ENCODE measurements around the gene SPEM3.

SPEM3 gene

DNA sequence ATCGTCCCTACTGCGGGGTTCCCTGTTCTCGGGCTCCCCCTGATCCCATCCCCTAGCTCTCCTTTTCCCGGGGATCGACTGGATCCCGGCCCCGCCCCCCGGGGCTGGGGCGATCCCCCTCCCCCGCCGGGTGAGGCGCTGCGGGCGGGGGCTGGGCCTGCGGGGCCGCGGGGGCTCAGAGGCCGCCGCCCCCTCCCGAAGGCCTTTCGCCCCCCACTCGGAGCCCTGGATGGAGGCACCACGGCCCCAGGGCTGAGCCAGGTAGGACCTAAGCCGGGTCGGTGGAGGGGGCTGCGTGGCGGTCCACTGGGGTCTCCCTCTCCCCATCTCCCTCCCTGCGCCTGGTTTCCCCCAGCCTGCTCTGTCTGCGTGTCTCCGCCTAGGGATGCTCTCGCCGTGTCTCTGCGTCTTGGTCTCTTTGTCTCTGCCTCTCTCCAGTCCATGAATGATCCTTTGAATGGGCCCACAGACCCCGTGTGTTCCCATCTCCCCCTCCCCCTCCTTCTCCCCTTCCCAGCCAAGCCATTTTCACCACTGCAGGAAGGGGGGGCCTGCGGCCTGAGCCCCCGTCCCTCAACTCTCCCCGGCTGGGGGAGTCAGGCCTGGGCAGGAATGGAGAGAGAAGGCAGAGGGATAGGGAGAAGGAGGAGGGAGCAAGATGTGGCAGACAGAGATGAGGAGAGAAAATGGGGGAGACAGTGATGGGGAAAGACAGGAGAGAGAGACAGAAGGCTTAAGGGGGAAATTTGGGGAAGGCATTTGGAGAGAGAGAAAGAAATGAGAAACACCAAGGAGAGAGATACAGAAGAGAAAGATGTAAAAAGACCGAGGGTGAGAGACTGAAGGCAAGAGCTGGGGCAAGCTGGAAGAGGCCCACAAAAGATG, 23.1 kb upstream of the SPEM3 start:
- Histone ChIP-seq H3K4me3 (replicated peaks; ENCODE audit: insufficient read depth, low read length) (no peak overlapping the region), H3K27me3 (ENCODE audit: insufficient read depth, poor library complexity, severe bottlenecking) (peaks cover 2% of the 10 kb centered on the region), H3K27ac (replicated peaks) (no peak overlapping the region)
- no peak for DNase-seq (ENCODE audit: low read depth in 1 of 2, low spot score in 1 of 2)
- TF ChIP-seq SPI1 (IDR thresholded peaks at IDR 0.05; ENCODE audit: borderline replicate concordance, low read depth) (no peak), GABPA (IDR thresholded peaks at IDR 0.05; ENCODE audit: low read depth) (no peak), POLR2AphosphoS5 (IDR thresholded peaks at IDR 0.05; ENCODE audit: low read depth) (no peak)
- TF ChIP-seq, protein P1, sequence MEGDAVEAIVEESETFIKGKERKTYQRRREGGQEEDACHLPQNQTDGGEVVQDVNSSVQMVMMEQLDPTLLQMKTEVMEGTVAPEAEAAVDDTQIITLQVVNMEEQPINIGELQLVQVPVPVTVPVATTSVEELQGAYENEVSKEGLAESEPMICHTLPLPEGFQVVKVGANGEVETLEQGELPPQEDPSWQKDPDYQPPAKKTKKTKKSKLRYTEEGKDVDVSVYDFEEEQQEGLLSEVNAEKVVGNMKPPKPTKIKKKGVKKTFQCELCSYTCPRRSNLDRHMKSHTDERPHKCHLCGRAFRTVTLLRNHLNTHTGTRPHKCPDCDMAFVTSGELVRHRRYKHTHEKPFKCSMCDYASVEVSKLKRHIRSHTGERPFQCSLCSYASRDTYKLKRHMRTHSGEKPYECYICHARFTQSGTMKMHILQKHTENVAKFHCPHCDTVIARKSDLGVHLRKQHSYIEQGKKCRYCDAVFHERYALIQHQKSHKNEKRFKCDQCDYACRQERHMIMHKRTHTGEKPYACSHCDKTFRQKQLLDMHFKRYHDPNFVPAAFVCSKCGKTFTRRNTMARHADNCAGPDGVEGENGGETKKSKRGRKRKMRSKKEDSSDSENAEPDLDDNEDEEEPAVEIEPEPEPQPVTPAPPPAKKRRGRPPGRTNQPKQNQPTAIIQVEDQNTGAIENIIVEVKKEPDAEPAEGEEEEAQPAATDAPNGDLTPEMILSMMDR (IDR thresholded peaks at IDR 0.05; ENCODE audit: insufficient read depth, low read length): no peak
- TF ChIP-seq, protein P2, sequence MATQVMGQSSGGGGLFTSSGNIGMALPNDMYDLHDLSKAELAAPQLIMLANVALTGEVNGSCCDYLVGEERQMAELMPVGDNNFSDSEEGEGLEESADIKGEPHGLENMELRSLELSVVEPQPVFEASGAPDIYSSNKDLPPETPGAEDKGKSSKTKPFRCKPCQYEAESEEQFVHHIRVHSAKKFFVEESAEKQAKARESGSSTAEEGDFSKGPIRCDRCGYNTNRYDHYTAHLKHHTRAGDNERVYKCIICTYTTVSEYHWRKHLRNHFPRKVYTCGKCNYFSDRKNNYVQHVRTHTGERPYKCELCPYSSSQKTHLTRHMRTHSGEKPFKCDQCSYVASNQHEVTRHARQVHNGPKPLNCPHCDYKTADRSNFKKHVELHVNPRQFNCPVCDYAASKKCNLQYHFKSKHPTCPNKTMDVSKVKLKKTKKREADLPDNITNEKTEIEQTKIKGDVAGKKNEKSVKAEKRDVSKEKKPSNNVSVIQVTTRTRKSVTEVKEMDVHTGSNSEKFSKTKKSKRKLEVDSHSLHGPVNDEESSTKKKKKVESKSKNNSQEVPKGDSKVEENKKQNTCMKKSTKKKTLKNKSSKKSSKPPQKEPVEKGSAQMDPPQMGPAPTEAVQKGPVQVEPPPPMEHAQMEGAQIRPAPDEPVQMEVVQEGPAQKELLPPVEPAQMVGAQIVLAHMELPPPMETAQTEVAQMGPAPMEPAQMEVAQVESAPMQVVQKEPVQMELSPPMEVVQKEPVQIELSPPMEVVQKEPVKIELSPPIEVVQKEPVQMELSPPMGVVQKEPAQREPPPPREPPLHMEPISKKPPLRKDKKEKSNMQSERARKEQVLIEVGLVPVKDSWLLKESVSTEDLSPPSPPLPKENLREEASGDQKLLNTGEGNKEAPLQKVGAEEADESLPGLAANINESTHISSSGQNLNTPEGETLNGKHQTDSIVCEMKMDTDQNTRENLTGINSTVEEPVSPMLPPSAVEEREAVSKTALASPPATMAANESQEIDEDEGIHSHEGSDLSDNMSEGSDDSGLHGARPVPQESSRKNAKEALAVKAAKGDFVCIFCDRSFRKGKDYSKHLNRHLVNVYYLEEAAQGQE (IDR thresholded peaks at IDR 0.05; ENCODE audit: insufficient replicate concordance, low read depth): no peak

DNA sequence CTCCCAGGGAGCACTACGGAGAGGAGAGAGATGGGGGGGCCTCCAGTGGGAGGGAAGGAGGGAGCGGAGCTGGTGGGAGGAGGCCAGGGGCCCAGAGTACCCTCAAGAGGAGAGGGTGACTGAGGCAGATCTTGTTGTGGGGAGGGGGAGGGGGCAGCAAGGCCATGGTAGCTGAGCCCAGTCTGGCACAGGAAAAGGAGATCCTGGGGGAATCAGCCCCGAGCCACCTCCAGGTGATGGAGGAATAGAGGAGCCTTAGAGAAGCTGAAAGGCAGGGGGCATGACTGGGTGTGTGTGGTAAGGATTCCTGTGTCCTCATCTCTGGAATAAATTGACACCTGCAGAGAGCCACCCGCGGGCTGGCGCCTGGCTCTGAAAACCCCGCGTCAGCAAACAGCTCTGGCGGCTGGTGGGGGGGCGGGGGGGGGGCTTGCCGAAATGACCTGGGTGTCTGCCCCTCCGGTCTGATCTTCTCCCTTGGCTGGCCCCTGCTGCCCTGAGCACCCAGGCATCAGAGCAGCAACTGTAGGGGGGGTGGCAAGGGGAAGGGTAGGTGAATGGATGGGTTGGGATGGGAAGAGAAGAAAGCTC, 22.3 kb upstream of the SPEM3 start:
- TF ChIP-seq, protein P2 (IDR thresholded peaks at IDR 0.05; ENCODE audit: insufficient replicate concordance, low read depth): no peak
- TF ChIP-seq POLR2AphosphoS5 (IDR thresholded peaks at IDR 0.05; ENCODE audit: low read depth) (no peak), SPI1 (IDR thresholded peaks at IDR 0.05; ENCODE audit: borderline replicate concordance, low read depth) (no peak), GABPA (IDR thresholded peaks at IDR 0.05; ENCODE audit: low read depth) (no peak)
- TF ChIP-seq, protein P1 (IDR thresholded peaks at IDR 0.05; ENCODE audit: insufficient read depth, low read length): no peak
- DNase-seq (ENCODE audit: low read depth in 1 of 2, low spot score in 1 of 2): no peak
- Histone ChIP-seq H3K4me3 (replicated peaks; ENCODE audit: insufficient read depth, low read length) (no peak overlapping the region), H3K27me3 (ENCODE audit: insufficient read depth, poor library complexity, severe bottlenecking) (peaks cover 2% of the 10 kb centered on the region), H3K27ac (replicated peaks) (no peak overlapping the region)

DNA sequence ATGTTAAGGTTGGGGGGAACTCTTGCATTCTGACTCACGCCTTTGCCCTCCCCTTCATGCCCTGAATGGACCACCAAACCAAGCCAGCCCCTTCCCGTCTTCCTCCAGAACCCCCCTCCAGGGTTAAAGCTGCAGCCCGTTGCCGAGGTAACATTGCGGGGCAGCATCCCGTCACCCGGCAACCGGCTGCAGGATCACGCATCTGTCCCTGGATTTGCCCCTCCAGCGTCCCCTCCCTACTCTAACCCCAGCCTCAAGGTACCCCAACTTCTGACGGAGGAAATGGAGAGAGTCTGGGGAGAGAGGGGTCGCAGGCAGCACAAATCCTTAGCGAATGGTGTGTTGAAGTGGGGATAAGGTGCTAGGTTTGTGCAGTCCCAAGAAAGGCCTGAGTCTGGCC, 21.6 kb upstream of the SPEM3 start:
- H3K4me3 ChIP-seq (replicated peaks; ENCODE audit: insufficient read depth, low read length): no peak overlapping the region

More for the DNA sequence above, 21.6 kb upstream of the SPEM3 start:
- no peak for DNase-seq (ENCODE audit: low read depth in 1 of 2, low spot score in 1 of 2)
- Histone ChIP-seq H3K27me3 (ENCODE audit: insufficient read depth, poor library complexity, severe bottlenecking) (peaks cover 2% of the 10 kb centered on the region), H3K27ac (replicated peaks) (no peak overlapping the region)
- TF ChIP-seq, protein P2 (IDR thresholded peaks at IDR 0.05; ENCODE audit: insufficient replicate concordance, low read depth): no peak
- TF ChIP-seq GABPA (IDR thresholded peaks at IDR 0.05; ENCODE audit: low read depth): no peak
- TF ChIP-seq POLR2AphosphoS5 (IDR thresholded peaks at IDR 0.05; ENCODE audit: low read depth): no peak
- TF ChIP-seq SPI1 (IDR thresholded peaks at IDR 0.05; ENCODE audit: borderline replicate concordance, low read depth): no peak
- TF ChIP-seq, protein P1 (IDR thresholded peaks at IDR 0.05; ENCODE audit: insufficient read depth, low read length): no peak
